Measurements from ENCODE around the gene ECHDC3. TPM values are rescaled to one million over a fixed set of nuclear protein-coding genes. Genes with fewer than 3 reads are reported as not detected.

Gene ECHDC3
- total RNA-seq, 2 donors from 2014 or later, result 1.3 to 2.0 TPM

DNA sequence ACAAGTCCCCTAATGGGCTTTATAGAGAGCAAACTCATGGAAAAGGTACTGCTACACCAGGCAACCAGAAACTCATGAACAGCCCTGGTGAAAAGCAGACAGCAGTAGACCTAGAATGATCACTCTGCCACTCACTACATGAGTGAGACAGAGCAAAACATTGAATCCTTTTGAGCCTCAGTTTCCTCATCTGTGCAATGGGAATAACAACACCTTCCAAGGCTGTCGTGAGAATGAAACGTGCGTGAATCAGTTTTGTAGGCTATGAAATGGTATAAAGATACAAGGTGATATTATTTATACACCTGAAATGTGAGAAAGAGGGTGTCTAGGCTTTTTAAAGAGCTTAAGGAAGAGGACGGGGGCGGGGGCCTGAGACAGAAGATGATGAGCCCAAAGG lies 66.6 kb downstream of the ECHDC3 start:
- DNase-seq (ENCODE audit: low spot score) (no peak), ATAC-seq (no peak)
- Mint-ChIP-seq H3K9me3 (no peaks in the 10 kb centered on the region), H3K4me3 (no peak overlapping the region), H3K27me3 (peaks cover 8 to 17% of the 10 kb centered on the region in 2 donors), H3K36me3 (no peaks in the 10 kb centered on the region), H3K4me1 (ENCODE audit: low read depth in 2 of 2) (no peaks in the 10 kb centered on the region), H3K27ac (no peak overlapping the region)

DNA sequence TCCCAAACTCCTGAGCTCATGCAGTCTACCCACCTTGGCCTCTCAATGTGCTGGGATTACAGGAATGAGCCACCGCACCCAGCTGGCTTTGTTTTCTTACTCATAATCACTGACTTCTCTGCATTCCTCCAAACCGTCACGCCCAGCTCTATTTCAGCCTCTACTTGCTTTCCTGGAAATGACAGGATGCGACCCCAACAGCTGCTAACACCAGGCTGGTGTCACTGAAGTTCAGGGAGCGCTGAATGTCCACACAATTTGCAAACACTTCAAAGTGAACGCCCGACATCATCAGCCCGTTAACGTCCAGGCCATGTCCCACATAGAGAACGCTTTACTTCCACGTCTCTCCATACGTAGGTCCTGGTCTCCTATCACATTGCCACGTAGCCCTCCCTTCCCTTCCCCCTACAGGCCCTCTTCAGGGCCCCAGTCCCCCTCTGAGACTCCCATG lies 68.2 kb downstream of the ECHDC3 start:
- Mint-ChIP-seq H3K27ac (no peak overlapping the region), H3K4me3 (no peak overlapping the region), H3K27me3 (peaks cover 10 to 17% of the 10 kb centered on the region in 2 donors), H3K9me3 (no peaks in the 10 kb centered on the region), H3K4me1 (ENCODE audit: low read depth in 2 of 2) (no peaks in the 10 kb centered on the region), H3K36me3 (no peaks in the 10 kb centered on the region)
- DNase-seq (ENCODE audit: low spot score), result no peak
- no peak for ATAC-seq

DNA sequence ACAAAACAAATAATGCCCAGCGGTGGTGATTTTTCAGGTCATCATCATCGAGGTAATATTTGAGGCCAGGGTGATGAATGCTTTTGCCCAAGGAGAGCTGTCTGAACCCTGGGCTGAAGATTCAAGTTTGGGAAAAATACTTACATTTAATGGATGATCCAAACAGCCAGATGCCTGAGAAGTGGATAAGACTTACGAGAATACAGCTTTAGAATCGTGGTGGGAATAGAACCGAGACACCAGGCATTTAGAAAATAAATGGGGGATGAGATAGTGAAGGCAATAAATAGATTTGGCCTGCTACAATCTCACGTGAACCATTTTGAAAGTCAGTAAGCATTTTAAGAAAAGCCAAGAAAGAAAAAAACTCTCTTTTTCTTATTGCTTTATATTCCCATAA lies 68.8 kb downstream of the ECHDC3 start:
- no peak for DNase-seq (ENCODE audit: low spot score)

DNA sequence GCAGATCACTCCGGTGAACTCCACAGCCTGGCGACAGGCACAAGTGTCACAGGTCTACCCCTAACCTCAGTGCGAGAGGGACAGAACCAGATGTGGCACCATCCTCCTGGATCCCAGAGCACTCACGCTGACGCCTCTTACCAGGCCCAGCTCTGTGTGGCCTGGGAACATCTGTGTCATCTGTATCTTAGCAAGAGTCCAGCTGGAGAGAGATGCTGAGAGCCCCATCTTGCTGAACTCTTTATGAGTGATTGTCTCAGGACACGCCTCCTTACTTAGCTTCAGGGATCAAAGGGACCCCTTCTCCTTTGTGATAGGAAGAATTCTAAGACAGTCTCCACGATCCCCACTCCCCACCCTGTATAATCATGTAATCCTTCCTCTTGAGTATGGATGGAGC lies 71.0 kb downstream of the ECHDC3 start:
- Mint-ChIP-seq H3K27ac (no peak overlapping the region), H3K36me3 (no peaks in the 10 kb centered on the region), H3K4me3 (no peak overlapping the region), H3K9me3 (no peaks in the 10 kb centered on the region), H3K27me3 (peaks cover 10% of the 10 kb centered on the region in 2 donors), H3K4me1 (ENCODE audit: low read depth in 2 of 2) (no peaks in the 10 kb centered on the region)
- ATAC-seq, result peak in 1 of 2 donors; percentile 11
- DNase-seq (ENCODE audit: low spot score), result no peak

More for the DNA sequence above, 68.8 kb downstream of the ECHDC3 start:
- no peak overlapping the region for H3K4me3 Mint-ChIP-seq
- no peaks in the 10 kb centered on the region for H3K4me1 Mint-ChIP-seq (ENCODE audit: low read depth in 2 of 2)
- H3K27me3 Mint-ChIP-seq, result peaks cover 10 to 17% of the 10 kb centered on the region in 2 donors
- no peak overlapping the region for H3K27ac Mint-ChIP-seq
- no peak for ATAC-seq
- H3K36me3 Mint-ChIP-seq, result no peaks in the 10 kb centered on the region
- no peaks in the 10 kb centered on the region for H3K9me3 Mint-ChIP-seq

Other genes with a start within 250 kb of the ECHDC3 start
- 1 to 10 TPM; 1.0 to 2.0 TPM for gene USP6NL, start 130.7 kb upstream of the ECHDC3 start, total RNA-seq
- gene PROSER2, start 81.0 kb downstream of the ECHDC3 start, total RNA-seq, result 1 to 10 TPM in 1 of 2 donors, under 1 TPM in 1; 0.43 to 1.2 TPM